Stimulated activated naive CD8-positive, alpha-beta T cell treated with anti-CD3 and anti-CD28 coated beads, Interleukin-15, amount 100 ng/mL, for 72 hours (primary cell): Measurements from ENCODE around the gene UBE2C.
"Not testable (repeated sequence)": the region's sequence is repeated elsewhere in the genome, so short reads cannot be mapped to it uniquely, and the experiment has no call there.

Source experiments
- ATAC-seq: fragments of 150-1000 bp; cut with Tn5 transposase; 2 replicates; pipeline ENCODE4 v1.10.0; 2021; ENCODE audit warnings: mild to moderate bottlenecking, moderate library complexity
- DNase-seq, 2 donors: peaks; one replicate each; pipeline ENCODE4 v3.0.0; 2021 to 2022
- H3K27ac Mint-ChIP-seq, 2 donors: one replicate each; pipeline ENCODE4 v1.8.0; 2022; ENCODE audit warnings: mild to moderate bottlenecking in 2 of 2, mixed read lengths in 2 of 2, moderate library complexity in 2 of 2
- H3K27me3 Mint-ChIP-seq: one replicate; pipeline ENCODE4 v1.8.0; 2022; ENCODE audit warnings: mixed read lengths
- H3K4me1 Mint-ChIP-seq: one replicate; pipeline ENCODE4 v1.8.0; 2022; ENCODE audit warnings: mild to moderate bottlenecking, mixed read lengths
- H3K4me3 Mint-ChIP-seq, 2 donors: one replicate each; pipeline ENCODE4 v1.8.0; 2022; ENCODE audit warnings: mild to moderate bottlenecking in 2 of 2, mixed read lengths in 2 of 2, moderate library complexity in 1 of 2
- H3K9me3 Mint-ChIP-seq, 2 donors: one replicate each; pipeline ENCODE4 v1.8.0; 2022; ENCODE audit warnings: mixed read lengths in 2 of 2

Gene UBE2C

DNA sequence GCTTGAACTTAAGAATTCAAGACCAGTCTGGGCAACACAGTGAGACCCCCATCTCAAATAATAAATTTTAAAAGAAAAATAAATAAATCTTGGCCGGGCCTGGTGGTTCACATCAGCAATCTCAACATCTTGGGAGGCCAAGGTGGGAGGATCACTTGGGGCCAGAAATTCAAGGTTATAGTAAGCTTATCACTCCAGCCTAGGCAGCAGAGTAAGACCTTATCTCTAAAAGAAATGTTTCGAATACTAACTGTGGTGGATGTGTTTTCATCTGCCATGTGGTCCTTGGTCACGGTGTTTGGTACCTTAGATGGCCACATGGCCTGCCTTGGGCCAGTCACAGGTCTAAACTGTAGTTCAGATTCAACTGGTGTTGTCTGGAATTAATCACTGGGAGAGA lies 5.8 kb downstream of the UBE2C start:
- DNase-seq (no peak), ATAC-seq (no peak)
- Mint-ChIP-seq H3K4me3 (no peak overlapping the region), H3K27ac (no peak overlapping the region), H3K9me3 (no peaks in the 10 kb centered on the region), H3K4me1 (peaks cover 31% of the 10 kb centered on the region), H3K27me3 (peaks cover 24% of the 10 kb centered on the region)

DNA sequence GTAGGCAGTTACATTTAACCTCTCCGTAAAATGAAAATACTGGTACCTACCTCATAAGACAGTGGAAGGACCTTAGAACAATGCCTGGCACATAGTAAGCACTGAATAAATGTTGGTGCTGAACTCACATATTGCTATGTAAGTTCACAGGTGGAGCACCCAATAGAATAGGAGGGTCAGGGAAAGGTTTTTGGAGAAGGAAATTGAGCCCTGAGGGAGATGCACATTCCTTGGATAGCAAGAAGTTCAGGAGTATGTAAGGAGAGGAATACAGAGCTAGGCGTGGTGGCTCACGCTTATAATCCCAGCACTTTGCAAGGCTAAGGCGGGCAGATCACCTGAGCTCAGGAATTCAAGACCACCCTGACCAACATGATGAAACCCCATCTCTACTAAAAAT lies 7.0 kb downstream of the UBE2C start:
- Mint-ChIP-seq H3K9me3 (no peaks in the 10 kb centered on the region), H3K27me3 (peaks cover 36% of the 10 kb centered on the region), H3K4me1 (peaks cover 36% of the 10 kb centered on the region), H3K4me3 (no peak overlapping the region), H3K27ac (no peak overlapping the region)
- DNase-seq (no peak), ATAC-seq (no peak)

DNA sequence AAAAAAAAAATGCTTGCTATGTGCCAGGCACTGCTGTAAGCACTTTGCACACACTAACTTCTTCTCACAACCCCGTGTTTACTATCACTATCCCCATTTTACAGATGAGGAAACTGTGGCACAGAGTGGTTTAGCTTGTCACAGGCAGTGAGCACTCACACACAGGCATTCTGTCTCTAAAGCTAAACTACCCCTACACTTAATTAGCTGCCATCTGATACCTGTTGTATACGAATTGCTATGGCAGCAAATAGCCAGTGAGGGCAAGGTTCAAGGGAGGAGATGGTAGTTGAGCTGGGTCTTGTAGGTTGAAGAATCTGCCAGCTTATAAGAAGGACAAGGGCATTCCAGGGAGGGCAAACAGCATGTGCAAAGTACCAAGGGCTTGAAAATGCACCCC lies 9.5 kb downstream of the UBE2C start:
- no peak for ATAC-seq
- H3K9me3 Mint-ChIP-seq = no peaks in the 10 kb centered on the region
- H3K27ac Mint-ChIP-seq = no peak overlapping the region
- peaks cover 43% of the 10 kb centered on the region for H3K27me3 Mint-ChIP-seq
- H3K4me3 Mint-ChIP-seq = no peak overlapping the region
- no peak for DNase-seq
- H3K4me1 Mint-ChIP-seq = peaks cover 24% of the 10 kb centered on the region

DNA sequence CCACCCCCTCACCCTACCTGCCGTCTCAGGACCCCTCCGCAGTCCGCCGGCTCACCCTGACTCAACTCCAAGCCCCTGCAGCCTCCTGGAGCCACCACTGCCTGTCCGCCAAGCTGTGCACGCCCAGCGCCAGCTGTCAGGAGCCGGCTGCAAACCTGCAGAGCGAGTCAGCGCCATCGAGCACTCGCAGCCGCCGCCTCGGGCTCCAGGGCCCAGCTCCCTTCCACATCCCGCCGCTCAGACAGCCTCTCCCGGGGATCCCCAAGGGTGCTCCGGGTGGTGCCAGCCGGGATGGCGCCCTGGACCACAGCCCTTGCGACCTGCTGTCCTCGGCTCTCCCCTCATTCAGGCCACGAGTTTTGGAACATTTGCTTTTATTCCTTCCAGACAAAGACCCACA lies 10.4 kb downstream of the UBE2C start:
- no peak for DNase-seq
- Mint-ChIP-seq H3K4me3 (peak overlapping the region in 1 of 2 donors; percentile 27), H3K9me3 (no peaks in the 10 kb centered on the region), H3K27ac (no peak overlapping the region), H3K4me1 (peaks cover 23% of the 10 kb centered on the region), H3K27me3 (peaks cover 43% of the 10 kb centered on the region)
- ATAC-seq = peak; percentile 36

DNA sequence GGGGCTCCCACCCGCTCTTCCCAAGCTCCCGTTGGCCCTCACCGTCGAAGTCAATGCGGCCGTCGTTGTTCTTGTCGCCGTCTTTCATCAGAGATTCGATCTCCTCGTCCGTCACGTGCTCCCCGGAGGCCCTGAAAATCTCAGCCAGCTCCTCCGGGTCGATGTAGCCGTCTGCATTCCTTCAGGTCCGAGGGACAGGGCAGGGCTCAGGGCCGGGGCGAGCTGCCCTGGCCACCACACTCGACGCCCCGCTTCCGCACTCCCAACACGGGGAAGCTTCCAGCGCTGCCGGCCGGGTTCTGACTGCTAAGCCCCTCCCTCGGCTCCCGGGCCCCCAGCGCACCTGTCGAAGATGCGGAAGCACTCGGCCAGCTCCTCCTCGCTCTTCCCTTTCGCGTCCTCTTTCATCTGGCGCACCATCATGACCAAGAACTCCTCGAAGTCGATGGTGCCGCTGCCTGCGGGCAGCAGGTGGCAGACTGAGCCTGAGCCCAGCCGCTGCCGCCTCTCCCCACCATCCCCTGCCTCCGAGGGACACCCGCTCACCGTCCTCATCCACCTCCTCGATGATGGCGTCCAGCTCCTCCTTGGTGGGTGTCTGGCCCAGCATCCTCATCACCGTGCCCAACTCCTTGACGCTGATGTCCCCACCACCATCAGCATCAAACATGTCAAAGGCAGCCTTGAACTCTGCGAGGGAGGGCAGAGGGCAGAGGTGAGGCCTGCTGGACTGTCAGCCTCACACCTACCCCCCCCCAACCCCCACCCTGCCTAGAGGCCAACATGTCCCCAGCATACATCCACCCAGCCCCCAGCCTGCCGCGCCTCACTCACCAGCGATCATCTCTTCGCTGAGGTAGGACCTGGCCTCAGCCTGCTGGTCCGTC lies 11.7 kb downstream of the UBE2C start:
- Mint-ChIP-seq H3K27ac (peak overlapping the region; percentile 82 to 90), H3K9me3 (no peaks in the 10 kb centered on the region)
- DNase-seq = peak; percentile 53 to 65

DNA sequence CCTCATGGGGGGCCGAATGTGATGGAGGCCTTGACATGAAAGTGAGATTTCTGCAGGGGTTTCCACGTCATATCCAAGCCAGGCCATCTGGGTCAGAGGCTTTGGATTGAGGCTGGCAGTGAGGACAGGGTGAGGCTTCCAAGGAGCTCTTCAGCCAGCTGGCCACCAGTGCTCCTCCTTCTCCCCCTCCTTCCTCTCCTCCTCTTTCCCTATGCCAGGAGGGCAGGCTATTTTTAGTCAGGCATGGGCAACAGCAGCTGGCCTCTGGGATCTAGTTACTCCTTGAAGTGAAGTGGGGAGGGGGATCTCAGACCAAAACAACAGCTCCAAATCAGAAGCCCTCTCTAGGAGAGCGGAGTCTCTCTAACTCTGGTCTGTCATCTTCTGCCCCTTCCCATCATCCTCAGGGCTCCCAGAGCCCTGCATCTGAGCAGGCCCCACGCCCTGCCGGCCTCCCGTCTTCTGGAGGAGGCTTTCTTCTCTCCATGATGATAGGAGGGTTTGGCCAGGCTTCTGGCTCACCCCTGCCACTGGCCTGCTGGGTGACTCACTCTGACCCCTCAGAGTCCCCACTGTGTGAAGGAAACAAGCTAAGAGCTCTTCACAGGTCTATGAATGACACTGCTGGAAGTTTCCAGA lies 14.1 kb downstream of the UBE2C start:
- Mint-ChIP-seq H3K9me3 (no peaks in the 10 kb centered on the region), H3K4me3 (no peak overlapping the region), H3K27ac (no peak overlapping the region), H3K27me3 (peaks cover 35% of the 10 kb centered on the region), H3K4me1 (peaks cover 23% of the 10 kb centered on the region)
- DNase-seq (no peak), ATAC-seq (no peak)

More for the DNA sequence above, 11.7 kb downstream of the UBE2C start:
- H3K4me1 Mint-ChIP-seq = peaks cover 23% of the 10 kb centered on the region
- peak; percentile 89 for ATAC-seq
- H3K4me3 Mint-ChIP-seq = peak overlapping the region; percentile 83
- H3K27me3 Mint-ChIP-seq = peaks cover 43% of the 10 kb centered on the region

DNA sequence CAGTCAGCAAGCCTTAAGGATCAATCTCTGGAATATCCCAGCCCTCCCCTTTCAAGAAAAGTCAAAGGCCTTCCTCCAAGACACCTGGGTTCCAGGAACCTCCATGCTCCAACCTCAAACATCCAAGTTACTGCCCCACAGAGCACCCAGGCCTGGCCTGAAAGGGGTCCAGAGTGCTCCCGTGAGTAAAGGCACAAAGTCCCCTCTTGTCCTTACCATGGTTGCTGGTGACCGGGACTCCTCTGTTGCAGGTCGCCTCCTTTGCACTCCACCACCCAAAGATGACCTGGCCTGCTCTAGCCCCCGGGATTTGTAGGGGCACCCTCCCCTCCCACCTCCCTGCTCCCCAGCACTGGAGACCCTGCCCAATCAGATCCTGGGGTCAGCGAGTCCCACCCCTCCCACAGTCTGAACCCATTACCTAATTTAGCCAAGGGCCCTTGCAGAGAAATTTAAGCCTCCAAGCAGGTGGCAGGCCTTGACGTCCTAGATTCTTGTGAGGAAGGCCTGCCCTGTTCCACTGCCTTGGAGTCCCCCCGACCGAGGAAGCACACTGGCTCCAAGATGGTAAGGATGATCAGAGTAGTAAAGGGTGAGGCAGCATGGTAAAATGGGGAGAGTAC lies 14.7 kb downstream of the UBE2C start, which contains the start of gene TNNC2:
Gene TNNC2 (minus strand): TSS at position 283 of the 623 bp plus-strand sequence. CDS start 64 bp downstream, at position 219.
- no peak within 1 kb of the TSS for H3K27ac Mint-ChIP-seq
- H3K4me3 Mint-ChIP-seq = no peak within 1 kb of the TSS
- DNase-seq = no peak
- H3K9me3 Mint-ChIP-seq = no peaks in the 10 kb centered on the region
- no peak for ATAC-seq
- peaks cover 30% of the 10 kb centered on the region for H3K27me3 Mint-ChIP-seq
- peaks cover 23% of the 10 kb centered on the region for H3K4me1 Mint-ChIP-seq

DNA sequence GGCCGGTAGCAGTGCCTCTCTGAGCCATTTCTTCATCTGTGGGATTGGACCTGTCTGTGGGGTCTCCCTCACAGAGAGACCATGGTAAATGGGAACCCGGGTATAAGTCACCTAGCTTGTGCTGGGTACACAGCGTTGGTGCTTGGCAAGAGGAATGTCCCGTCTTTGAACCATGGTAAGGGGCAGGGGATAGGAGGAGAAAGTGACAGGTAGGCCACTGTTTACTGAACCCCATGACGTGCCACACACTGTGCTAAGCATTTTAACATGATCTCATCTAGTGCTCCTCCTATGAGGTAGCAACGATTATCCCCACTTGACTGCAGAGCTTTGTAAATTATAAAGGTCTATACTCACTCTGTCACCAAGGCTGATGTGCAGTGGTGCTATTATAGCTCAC lies 15.3 kb downstream of the UBE2C start:
- no peaks in the 10 kb centered on the region for H3K9me3 Mint-ChIP-seq
- H3K4me1 Mint-ChIP-seq = peaks cover 20% of the 10 kb centered on the region

DNA sequence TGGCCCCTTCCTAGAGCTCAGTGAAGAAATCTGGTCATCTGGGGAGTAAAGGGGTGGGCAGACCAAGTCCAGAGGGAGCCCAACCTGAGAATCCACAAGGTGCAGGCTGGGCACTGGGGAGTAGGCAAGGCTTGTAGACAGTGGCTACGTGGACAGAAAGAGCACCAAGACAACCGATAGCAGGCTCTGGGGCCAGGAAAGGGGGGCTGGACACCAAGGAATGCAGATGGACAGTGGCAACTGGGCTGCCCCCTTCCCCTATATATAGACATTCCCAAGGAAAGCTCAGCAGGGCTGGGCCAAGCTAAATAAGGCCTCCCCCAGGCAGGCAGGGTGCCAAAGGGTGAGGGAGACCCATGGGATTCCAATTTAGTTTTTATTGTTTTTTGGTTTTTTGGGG lies 16.1 kb downstream of the UBE2C start:
- ATAC-seq (no peak), DNase-seq (no peak)
- Mint-ChIP-seq H3K9me3 (no peaks in the 10 kb centered on the region), H3K27me3 (peaks cover 16% of the 10 kb centered on the region), H3K4me1 (peaks cover 20% of the 10 kb centered on the region), H3K27ac (no peak overlapping the region), H3K4me3 (no peak overlapping the region)

More for the DNA sequence above, 15.3 kb downstream of the UBE2C start:
- Mint-ChIP-seq H3K27ac (no peak overlapping the region), H3K27me3 (peaks cover 24% of the 10 kb centered on the region), H3K4me3 (no peak overlapping the region)
- ATAC-seq = no peak
- no peak for DNase-seq

DNA sequence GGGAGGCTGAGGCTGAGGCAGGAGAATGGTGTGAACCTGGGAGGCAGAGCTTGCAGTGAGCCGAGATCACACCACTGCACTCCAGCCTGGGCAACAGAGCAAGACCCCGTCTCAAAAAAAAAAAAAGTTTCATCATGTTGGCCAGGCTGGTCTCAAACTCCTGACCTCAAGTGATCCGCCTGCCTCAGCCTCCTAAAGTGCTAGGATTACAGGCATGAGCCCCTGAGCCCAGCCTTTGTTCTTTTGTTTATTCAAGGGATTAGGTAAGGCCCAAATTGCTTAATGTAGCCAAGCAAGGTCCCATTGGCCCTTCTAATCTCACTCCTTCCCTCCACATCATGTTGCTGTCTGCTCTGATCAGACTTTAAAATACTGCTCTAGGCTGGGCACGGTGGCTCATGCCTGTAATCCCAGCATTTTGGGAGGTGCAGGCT lies 17.2 kb downstream of the UBE2C start:
- DNase-seq, H3K9me3 Mint-ChIP-seq, H3K27me3 Mint-ChIP-seq, H3K27ac Mint-ChIP-seq, H3K4me3 Mint-ChIP-seq, ATAC-seq: not testable (repeated sequence)
- H3K4me1 Mint-ChIP-seq = peaks cover 11% of the 10 kb centered on the region

DNA sequence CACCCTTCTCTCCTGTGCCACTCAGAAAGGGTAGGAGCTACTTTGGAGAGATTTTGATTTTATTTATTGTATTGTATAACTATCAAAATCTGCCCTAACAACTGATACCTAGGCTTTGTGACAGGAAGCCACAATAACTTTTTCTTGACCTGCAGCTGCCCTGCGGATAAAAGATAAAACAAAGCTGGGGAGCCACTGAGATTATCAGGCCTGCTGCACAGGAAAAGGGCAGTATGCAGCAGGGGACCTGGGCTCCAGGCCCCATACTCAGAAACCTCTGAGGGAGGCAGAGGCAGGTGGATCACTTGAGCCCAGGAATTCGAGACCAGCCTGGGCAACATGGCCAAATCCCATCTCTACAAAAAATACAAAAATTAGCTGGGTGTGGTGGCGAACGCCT lies 20.2 kb downstream of the UBE2C start:
- Mint-ChIP-seq H3K9me3 (no peaks in the 10 kb centered on the region), H3K4me3 (peak overlapping the region; percentile 82 to 91), H3K27me3 (no peaks in the 10 kb centered on the region), H3K4me1 (peaks cover 11% of the 10 kb centered on the region), H3K27ac (no peak overlapping the region)
- DNase-seq (no peak), ATAC-seq (no peak)

DNA sequence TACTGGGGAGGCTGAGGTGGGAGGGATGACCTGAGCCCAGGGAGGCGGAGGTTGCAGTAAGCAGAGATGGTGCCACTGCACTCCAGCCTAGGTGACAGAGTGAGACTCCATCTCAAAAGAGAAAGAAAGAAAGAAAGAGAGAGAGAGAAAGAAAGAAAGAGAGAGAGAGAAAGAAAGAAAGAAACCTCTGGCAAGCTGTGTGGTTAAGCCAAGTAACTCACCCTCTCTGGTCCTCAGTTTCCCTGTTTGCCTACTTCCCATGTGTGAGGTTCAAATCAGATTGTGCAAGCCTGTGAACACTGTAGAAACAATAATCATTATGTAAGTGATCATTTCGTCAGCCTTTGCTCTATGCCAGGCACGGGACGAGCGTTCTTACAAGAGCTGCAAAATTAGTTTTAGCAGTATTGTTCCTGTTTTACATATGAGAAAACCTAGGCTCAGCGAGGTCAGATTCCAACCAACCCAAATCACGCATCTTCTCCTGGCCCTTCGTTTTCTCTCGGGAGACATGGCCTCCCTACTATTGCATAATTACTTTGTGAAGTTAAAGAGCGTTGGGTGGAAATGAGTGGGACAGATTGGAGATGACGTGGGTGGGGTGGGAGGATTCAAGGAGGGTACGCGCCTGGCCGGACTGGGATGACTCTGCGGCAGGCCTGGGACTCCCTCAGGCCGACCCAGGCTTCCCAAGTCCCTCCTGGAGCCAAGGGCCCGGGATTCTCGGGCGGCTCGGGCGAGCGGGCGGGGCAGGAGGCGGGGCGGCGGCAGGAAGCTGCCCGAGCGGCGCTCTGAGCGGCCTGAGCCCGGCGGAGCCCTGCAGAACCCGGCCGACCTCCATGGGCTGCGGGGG lies 20.8 kb downstream of the UBE2C start, which contains the start of gene SNX21:
Gene SNX21 (plus strand): TSS at position 770 of the 853 bp plus-strand sequence. CDS start 121 bp downstream, outside the sequence.
- peaks cover 11% of the 10 kb centered on the region for H3K4me1 Mint-ChIP-seq
- ATAC-seq = peak; percentile 76
- H3K27me3 Mint-ChIP-seq = no peaks in the 10 kb centered on the region
- peak within 1 kb of the TSS; percentile 82 to 91 for H3K4me3 Mint-ChIP-seq
- peak; percentile 30 to 35 for DNase-seq
- peak within 1 kb of the TSS; percentile 27 to 92 for H3K27ac Mint-ChIP-seq
- H3K9me3 Mint-ChIP-seq = no peaks in the 10 kb centered on the region

DNA sequence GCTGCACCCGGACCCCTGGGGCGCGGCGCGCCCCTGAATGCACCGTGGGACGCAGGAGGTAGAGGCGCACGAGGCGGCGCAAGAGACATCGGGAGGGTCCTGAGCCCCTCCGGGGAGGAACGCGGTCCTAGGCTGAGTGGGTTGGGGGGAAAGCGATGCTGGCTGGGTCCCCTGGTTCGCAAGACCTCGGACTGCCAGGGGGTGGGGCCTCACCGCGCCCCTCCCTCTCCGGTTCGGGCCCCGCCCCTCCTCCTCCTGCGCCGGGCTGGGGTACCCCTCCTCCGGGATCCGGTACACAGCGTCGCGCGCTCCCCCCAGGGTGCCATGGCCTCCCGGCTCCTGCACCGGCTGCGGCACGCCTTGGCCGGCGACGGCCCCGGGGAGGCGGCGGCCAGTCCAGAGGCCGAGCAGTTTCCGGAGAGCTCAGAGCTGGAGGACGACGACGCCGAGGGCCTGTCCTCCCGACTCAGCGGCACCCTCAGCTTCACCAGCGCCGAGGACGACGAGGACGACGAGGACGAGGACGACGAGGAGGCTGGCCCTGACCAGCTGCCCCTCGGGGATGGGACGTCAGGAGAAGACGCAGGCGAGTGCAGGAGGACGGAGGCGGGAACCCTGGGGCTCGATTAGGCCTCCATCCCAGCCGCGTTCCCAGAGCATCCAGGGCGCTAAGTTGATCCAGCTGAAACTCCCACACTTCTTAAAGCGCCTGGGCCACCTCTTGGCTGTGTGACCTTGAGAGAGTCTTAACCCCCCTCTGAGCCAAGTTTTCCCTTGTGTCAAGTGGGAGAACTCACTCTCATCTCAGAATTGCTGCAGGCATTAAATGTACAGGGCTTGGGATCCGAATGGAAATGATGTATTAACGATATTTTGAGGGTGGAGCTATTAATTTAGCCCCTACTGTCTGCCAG lies 21.7 kb downstream of the UBE2C start:
- Mint-ChIP-seq H3K4me1 (peaks cover 11% of the 10 kb centered on the region), H3K27ac (no peak overlapping the region), H3K27me3 (no peaks in the 10 kb centered on the region), H3K9me3 (no peaks in the 10 kb centered on the region), H3K4me3 (peak overlapping the region; percentile 82 to 91)
- peak; percentile 79 for ATAC-seq
- DNase-seq = peak; percentile 52 to 53

DNA sequence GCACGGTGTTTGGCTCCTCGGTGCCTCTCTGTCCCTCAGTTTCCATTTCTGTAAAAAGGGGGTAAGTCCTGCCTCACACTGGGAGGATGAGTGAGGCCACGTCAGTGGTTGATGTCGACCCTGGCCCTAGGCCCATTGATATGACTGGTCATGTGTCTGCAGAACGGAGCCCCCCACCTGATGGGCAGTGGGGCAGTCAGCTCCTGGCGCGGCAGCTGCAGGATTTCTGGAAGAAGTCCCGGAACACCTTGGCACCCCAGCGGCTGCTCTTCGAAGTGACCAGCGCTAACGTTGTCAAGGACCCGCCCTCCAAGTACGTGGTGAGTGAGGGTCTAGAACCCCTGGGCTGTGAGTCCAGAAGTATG lies 22.3 kb downstream of the UBE2C start:
- H3K27me3 Mint-ChIP-seq = no peaks in the 10 kb centered on the region
- DNase-seq = no peak
- H3K27ac Mint-ChIP-seq = no peak overlapping the region
- no peak for ATAC-seq
- peak overlapping the region; percentile 82 to 91 for H3K4me3 Mint-ChIP-seq
- H3K9me3 Mint-ChIP-seq = no peaks in the 10 kb centered on the region
- H3K4me1 Mint-ChIP-seq = peaks cover 11% of the 10 kb centered on the region
